Activated CD8-positive, alpha-beta memory T cell treated with anti-CD3 and anti-CD28 coated beads, Interleukin-2, amount 50 U/mL, for 1 hour (primary cell): Measurements from ENCODE around the gene ARHGAP22.

ENCODE experiments used
- DNase-seq: peaks from one replicate; pipeline ENCODE4 v3.0.0-alpha.2; 2020; ENCODE audit errors: extremely low read depth

Gene ARHGAP22

GRCh38 chr10:48533540-48533939 lies 71.3 kb downstream of the ARHGAP22 start:
- DNase-seq, result no peak

DNA sequence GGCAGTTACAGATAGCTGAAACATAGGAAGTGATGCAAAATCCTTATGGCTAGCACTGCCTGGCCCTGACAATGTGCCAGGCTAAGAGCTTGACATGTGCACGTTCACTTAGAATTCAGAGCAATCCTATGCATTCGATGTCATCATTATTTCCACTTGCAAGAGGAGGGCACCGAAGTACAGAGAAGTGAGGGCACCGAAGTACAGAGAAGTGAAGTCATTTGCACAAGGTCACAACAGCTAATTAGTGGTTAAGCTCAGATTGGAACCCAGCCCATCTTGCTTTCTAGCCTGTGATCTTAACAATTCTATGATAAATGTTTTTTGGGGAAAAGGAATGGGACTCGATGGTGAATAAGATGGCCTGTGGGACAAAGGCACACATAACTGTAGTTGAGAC lies 73.4 kb downstream of the ARHGAP22 start:
- DNase-seq, result no peak

DNA sequence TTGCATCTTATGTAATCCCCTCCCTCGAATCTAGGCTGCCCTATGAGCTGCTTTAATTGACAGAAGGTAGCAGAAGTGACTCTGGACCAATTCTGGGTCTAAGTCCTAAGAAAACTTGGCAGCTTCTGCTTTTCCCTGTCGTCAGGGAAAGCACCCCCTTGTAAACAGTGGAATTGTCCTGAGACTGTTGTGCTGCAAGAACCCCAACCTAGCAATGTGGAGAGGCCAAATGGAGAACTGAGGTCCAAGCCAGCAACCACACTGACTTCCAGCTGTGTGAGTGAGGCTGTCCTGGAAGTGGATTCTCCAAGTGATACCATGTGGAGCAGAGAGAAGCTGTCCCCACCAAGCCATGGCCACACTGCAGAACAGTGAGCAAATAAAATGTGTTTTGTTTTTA lies 75.5 kb downstream of the ARHGAP22 start:
- no peak for DNase-seq

- DNase-seq, result no peak
These were observed 77.1 kb downstream of the ARHGAP22 start for GRCh38 chr10:48527756-48528155.

DNA sequence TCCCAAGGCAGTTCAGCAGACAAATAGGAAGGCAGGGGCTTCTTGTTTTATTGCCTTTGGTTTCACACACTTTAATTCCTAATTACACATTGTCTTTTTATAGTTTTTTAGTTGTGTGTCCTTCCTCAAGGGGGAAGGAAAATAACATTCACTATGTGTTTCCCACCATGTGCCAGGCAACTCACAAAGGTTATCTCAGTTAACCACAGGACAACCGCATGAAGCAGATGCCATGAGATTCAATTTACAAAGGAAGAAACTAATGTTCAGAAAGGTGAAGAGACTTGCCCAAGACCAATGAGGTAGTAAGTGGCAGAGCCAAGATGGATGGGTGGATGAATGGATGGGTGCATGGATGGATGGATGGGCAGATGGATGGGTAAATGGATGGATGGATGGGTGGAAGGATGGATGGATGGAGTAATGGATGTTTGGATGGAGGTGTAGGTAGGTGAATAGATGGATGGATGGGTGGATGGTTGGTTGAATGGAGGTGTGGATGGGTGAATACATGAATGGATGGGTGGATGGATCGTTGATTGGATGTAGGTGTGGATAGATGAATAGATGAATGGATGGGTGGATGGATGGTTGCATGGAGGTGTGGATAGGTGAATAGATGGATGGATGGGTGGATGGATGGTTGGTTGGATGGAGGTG lies 77.9 kb downstream of the ARHGAP22 start:
- no peak for DNase-seq

- no peak for DNase-seq
These were observed 78.7 kb downstream of the ARHGAP22 start for GRCh38 chr10:48526011-48526821.

DNA sequence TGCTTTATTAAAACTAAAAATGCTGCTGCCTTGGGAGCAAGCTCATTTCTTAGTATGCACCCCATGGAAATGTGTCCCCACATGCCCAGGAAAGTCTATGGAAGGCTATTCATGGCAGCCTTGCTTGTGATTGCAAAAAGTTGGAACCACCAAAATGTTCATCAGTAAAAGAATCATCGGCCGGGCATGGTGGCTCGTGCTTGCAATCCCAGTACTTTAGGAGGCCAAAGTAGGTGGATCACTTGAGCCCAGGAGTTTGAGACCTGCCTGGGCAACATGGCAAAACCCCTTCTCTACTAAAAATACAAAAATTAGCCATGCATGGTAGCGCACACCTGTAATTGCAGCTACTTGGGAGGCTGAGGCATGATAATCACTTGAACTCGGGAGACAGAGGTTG lies 79.8 kb downstream of the ARHGAP22 start:
- DNase-seq, result no peak

DNA sequence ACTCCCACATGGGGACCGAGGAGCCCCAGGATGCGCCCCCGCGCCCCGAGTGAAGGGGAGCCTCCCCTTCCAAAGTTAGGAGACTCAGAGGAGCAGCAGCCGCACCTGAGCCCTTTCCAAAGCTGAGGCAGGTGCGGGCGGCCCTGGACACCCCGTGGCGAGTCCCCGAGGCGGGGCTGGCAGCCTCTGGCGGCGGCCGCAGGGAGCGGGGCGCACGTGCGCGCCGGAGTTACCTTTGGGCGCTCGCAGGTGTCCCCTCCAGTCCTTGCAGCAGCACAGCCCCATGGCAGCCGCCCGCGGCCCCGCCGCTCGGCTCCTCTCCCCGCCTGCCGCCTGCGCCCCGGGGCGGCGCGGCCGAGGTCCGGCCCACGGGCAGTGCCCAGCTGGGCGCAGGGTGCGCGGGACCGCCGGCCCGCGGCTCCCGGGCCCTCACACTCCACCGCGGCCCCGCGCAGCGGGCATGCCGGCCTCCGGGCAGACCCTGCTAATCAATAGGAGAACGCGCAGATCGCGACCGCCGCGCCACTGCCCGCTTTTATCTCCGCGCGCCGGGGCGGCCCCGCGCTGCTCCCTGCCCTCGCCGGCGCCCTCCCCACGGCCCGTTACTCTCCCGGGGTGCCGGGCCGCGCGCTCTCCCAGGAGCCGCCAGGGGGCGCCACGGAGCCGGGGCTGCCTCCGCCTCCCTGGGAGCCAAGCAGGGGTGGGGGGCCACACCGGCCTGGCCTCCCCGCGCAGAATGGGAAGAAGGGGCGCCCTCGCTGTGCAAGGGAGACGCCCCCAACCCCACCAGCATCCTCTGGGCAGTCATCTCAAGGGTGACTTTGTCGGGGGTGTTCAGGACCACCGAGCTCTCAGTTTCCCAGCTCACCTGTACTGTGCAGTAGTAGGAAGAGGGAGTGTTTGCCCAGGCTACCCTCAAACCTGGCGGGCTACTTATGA lies 80.8 kb downstream of the ARHGAP22 start:
- no peak for DNase-seq

DNA sequence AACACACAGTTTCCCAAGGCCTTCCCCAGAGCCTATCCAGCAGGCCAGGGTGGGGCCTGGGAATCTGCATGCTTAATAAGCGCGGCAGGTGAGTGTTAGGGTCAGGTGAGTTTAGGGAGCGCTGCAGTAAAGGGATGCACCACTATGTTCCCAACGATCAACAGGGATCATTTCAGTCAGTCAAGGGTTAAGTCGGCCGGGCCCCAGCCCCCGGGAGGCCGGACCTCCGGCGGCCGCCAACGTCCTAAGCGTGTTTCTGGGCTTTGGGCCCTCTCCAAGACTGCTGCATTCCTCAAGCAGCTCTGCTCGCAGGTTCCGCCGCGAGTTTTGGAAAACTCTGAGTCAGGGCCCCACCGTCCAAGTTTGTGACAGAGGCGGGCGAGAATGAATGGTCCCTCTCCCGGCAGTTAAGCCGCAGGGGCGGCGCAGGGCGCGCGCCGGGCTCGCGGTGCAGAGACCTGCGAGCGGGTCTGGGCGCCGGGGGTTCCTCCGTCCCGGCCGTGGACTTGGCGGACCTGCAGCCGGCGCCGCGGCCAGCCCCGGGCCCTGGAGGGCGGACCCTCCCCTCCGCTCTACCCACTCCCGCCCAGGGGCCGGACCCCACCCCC lies 81.6 kb downstream of the ARHGAP22 start:
- DNase-seq, result no peak

DNA sequence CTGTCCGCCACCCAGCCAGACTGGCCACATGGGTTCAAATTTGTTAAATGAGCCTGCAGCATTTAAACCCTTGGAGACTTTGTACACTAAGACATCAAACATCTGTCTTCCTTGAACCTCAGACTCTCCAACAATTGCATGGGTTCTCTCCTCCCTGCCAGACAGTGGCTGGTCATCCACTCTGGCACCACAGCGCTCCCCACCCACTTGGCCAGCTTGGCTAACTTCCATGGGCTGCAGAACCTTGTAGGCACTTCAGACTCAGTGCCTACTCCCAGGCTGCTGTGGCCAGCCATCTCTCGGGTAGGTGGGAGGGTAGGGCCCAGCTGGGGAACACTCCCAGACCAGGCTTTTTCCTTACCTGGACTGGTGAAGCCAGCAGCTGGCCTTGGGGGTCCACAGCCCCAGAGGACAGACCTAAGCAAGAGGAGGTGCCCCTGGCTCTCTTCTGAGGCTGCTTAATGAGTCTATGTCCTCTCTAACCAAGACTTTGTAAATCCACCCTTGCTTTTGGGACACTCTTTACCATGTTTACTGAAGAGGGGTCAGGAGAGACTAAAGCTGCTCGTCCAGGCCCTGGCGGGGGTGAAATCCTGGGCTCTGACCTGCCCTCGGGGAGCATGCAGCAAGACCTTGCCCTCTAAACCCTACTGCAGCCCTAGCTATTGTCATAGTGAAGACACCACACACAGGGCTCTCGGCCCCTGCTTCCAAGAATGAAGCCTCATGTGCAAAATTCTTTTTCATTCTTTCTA lies 82.7 kb downstream of the ARHGAP22 start:
- DNase-seq, result no peak

DNA sequence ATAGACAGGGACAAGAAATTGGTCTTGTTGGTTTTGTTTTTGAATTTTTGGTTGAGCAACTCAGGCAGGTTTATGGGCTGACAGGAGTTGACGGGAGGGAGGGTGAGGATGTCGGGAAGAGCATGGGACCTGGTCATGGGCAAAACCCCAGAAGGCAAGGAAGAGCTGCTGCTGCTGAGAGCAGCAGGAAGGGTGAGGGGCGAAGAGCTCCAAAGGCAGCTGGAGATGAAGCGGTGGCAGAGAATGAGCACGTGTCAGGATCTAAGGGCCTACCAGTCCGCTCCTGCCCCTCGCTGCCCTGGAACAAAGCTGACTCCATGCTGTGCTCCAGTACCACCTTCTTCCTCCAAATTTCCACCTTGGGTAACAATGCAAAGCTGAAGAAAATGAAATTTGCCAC lies 84.3 kb downstream of the ARHGAP22 start:
- no peak for DNase-seq

GRCh38 chr10:48520184-48520506 lies 84.7 kb downstream of the ARHGAP22 start:
- DNase-seq, result no peak

DNA sequence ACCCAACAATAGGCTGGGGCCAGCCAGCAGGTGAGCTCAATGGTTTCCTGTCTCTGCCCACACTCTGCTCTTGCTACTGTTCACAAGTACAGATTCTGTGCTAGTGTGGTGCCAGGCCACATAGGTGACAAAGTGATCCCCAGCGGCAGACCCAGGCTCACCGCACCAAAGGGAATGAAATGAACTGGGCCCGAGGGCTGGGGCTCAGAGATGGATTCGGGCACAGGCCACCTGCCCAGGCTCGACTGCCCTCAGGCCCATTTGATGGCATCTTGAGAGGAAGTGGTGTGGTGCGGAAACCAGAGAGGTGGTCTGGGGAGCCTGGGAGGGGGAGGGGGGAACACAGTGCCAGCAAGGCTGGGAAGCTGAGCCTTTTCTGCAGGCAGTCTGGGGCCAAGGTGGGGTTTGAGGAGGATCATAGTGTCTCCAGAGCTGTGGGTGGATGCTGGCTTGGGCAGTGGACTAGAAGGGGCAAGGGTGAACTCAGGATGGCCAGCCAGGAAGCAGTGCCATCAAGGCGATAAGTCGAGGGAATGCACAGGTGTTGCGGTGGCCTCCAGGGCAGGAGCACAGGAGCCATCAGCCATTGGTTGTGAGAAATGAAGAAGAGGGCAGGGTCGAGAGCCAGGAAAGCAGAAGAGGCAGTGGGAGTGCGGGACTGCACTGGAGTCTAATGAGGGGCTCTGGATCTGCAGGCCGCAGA lies 85.2 kb downstream of the ARHGAP22 start:
- DNase-seq, result no peak

DNA sequence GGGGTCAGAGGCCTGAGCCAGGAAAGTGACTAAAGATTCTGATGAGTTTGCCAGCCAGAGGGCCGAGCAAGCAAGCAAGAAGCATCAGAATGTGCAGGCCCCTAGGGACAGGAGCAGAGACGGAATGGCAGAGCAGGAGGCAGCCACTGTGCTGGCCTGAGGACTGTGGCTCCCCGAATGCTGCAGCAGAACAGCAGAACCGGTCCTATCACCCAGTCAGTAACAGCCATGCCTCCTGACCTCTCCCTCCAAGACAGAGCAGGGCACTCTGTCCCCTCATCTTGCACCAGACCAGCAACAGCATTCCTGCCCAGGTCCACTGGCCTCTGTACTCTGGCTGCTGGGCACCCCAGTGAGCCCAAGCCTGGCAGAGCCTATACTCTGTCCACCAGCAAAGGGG lies 85.9 kb downstream of the ARHGAP22 start:
- DNase-seq, result no peak

DNA sequence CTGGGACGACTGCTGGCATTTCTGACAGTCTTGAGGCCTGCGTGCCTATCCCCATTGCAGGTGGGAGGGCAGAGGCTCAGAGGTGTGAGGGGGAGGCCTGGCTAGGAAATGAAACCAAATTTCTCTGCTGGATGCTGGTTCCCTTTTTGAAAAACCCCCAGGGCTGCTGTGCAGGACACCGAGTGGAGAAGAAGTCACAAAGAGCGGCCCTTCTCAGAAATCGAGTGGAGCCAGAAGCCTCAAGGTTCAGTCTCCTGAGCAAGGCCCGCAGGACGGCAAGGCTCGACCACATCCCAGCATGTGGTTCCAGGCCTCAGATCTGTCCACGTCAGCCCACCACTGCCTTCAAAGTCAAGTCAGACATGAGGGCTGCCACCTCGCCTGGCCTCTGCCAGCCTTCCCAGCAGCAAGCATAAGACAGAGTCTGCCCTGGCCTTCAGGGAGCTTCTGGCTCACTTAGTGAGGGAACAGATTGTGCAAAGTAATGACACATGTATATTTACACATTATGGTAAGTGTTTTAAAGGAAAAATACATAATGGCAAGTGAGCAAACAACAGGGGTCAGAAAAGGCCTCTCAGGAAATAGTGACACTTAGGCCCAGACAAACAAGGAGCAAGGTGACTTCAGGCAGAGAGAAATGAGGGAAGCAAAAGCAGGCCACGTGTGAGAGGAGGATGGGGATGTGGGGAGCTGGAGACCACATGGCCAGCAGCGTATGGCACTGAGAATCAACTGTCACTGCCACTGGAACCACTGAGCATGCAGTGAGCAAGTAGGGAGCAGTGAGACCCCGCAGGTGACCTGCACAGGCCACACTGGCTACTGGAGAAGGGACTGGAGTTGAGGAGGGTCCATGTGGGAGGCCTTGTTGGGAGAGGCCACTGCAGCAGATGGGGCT lies 86.7 kb downstream of the ARHGAP22 start:
- DNase-seq, result no peak

- DNase-seq, result no peak
These were observed 87.4 kb downstream of the ARHGAP22 start for GRCh38 chr10:48517482-48517881.

DNA sequence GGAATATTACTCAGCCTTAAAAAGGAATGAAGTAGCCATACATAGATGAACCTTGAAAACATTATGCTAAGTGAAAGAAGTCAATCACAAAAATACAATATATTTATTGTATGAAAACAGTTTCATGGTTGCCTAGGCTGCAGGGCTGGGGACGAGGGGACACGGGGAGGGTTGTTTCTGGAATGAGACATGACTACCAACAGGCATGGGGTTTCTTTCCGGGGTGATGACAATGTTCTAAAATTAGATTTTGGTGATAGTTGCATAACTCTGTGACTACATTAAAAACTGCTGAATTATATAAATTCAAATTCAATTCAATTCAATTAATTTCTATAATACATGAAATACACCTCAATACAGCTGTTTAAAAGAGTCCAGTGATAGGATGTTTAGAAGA lies 88.0 kb downstream of the ARHGAP22 start:
- DNase-seq, result no peak

DNA sequence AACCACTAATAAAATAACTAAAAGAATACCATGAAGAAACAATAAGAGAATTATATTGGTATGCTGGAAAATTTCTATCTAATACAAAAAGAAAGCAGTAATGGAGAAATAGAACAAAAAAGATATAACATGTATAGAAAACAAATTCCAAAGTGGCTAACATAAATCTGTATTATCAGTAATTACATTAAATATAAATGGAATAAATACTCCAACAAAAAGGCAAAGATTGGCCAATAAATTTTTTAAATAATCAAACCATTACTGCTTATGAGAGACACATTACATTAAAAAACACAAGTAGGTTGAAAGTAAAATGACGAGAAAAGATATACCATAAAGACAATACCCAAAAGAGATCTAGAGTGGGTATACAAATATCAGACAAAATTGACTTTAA lies 90.0 kb downstream of the ARHGAP22 start:
- no peak for DNase-seq

- DNase-seq, result no peak
These were observed 90.6 kb downstream of the ARHGAP22 start for GRCh38 chr10:48514255-48514654.

DNA sequence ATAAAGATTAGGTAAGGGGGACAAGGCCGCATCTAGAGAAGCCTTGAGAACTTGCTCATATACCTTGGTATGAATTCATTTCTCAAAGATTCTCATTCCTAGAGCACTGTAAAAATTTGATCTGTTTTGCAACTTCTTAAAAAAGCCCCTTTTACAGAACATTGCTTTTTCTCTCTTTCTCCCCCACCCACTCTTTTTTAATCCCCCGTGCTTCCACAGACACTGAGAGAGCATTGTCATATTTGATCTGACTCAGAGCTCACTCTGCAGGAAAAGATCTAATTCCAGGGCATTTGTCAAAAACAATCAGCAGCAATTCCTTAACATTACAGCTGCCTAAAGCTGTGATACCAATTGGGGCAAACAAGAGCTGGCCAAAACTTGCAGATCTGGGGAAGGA lies 92.0 kb downstream of the ARHGAP22 start:
- DNase-seq, result no peak
